ENCODE data around the gene HECTD4. TPM values are rescaled to one million over a fixed set of nuclear protein-coding genes. Genes with fewer than 3 reads are reported as not detected.

The HECTD4 gene
- total RNA-seq, 1 experiment from 2014 or later: 31.2 TPM

DNA sequence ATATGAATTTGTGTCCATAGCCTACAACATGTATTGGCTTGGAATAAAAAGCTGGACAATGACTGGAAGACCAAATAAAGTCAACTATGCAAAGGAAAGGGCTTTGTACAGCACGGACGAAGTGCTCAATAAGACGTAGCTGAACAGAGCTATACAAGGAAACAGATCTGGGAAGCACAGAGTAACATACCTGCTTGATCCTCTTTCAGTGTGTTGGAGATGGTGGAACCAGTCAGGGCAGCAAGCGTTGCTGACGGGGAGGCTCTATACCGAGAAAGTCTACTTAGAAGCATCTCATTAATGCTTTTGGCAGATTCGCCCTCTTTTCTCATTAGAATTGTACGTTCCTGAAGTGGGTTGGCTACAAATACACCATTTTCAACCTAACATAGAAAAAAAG lies 99.3 kb downstream of the HECTD4 start:
- ChIA-PET CTCF (no interaction called here), RAD21 (ENCODE audit: low non-redundant PET in 1 of 2, low total read pairs in 2 of 2, uncharacterized antibody in 2 of 2, unreplicated experiment in 2 of 2) (no interaction called here), POLR2A (no interaction called here)
- Histone ChIP-seq H3K9me2 (ENCODE audit: insufficient read depth) (no peaks in the 10 kb centered on the region), H3K27me3 (ENCODE audit: insufficient read depth, low read length) (no peaks in the 10 kb centered on the region), H4K20me1 (ENCODE audit: insufficient read depth) (no peaks in the 10 kb centered on the region), H3K9ac (ENCODE audit: low read length) (no peak overlapping the region), H3K27ac (ENCODE audit: low read depth, low read length) (no peak overlapping the region), H3K9me3 (ENCODE audit: control insufficient read depth in 1 of 2, insufficient read depth in 1 of 2, low read depth in 1 of 2, low read length in 2 of 2) (no peaks in the 10 kb centered on the region), H2AFZ (ENCODE audit: low read depth, low read length, poor library complexity, severe bottlenecking) (no peak overlapping the region), H3K36me3 (ENCODE audit: control insufficient read depth in 1 of 2, insufficient read depth in 2 of 2, low read length in 2 of 2) (no peaks in the 10 kb centered on the region), H3K79me2 (ENCODE audit: insufficient read depth, low read length) (no peaks in the 10 kb centered on the region), H3K4me1 (ENCODE audit: control insufficient read depth in 1 of 2, insufficient read depth in 2 of 2, low read length in 2 of 2) (no peaks in the 10 kb centered on the region), H3K4me2 (ENCODE audit: low read length) (no peak overlapping the region), H3K4me3 (replicated peaks in 1 of 2; ENCODE audit: low read depth in 1 of 2, low read length in 2 of 2) (no peak overlapping the region)
- no peak for ATAC-seq
- no peak for DNase-seq (ENCODE audit: low read depth, low spot score)
- no TSS peak for BruUV-seq (replicated peaks)
- intact Hi-C loops (cut with micrococcal nuclease): no loop called here
- TF ChIP-seq ZBTB33 (IDR thresholded peaks at IDR 0.05; ENCODE audit: extremely low read depth, insufficient replicate concordance, low read length) (no peak), EZH2phosphoT487 (IDR thresholded peaks at IDR 0.05; ENCODE audit: borderline replicate concordance) (no peak), EZH2 (IDR thresholded peaks at IDR 0.05) (no peak), SRF (IDR thresholded peaks at IDR 0.05; ENCODE audit: low read depth) (no peak), POLR2A (IDR thresholded peaks at IDR 0.05; ENCODE audit: borderline replicate concordance, extremely low read depth, insufficient read depth, insufficient read length) (no peak), CEBPB (IDR thresholded peaks at IDR 0.05; ENCODE audit: low read depth) (no peak), SIN3A (IDR thresholded peaks at IDR 0.05; ENCODE audit: low read depth) (no peak), JUND (IDR thresholded peaks at IDR 0.05) (no peak), CBX3 (IDR thresholded peaks at IDR 0.05; ENCODE audit: low read depth) (no peak), ELF1 (IDR thresholded peaks at IDR 0.05; ENCODE audit: borderline replicate concordance, low read depth) (no peak), RAD21 (IDR thresholded peaks at IDR 0.05; ENCODE audit: low read depth) (no peak), REST (IDR thresholded peaks at IDR 0.05; ENCODE audit: low read depth) (no peak), POLR2AphosphoS5 (IDR thresholded peaks at IDR 0.05; ENCODE audit: low read depth, low read length) (no peak), EGR1 (IDR thresholded peaks at IDR 0.05; ENCODE audit: low read depth) (no peak), FOSL1 (IDR thresholded peaks at IDR 0.05; ENCODE audit: low read depth) (no peak), ZNF274 (IDR thresholded peaks at IDR 0.05; ENCODE audit: low read depth, low read length) (no peak), MAX (IDR thresholded peaks at IDR 0.05) (no peak), CTCF (IDR thresholded peaks at IDR 0.05 in 2 of 3, conservative IDR thresholded peaks at IDR 0.05 in 1 of 3; ENCODE audit: borderline replicate concordance in 1 of 3, insufficient read depth in 1 of 3, low read depth in 2 of 3, low read length in 2 of 3) (no peak), YY1 (IDR thresholded peaks at IDR 0.05; ENCODE audit: extremely low read depth, insufficient replicate concordance, low read depth, low read length) (no peak)
